Stimulated activated memory B cell treated with anti-CD40 and anti-IgM and Interleukin-4, amounts not matched to agents 10 μg/mL and 1 μg/mL and 100 μg/mL, for 72 hours (primary cell): ENCODE measurements around the gene C2orf49.
"Not testable (repeated sequence)": the region's sequence is repeated elsewhere in the genome, so short reads cannot be mapped to it uniquely, and the experiment has no call there.

ENCODE experiments used
- ATAC-seq: fragments of 150-1000 bp; cut with Tn5 transposase; 2 replicates; pipeline ENCODE4 v1.10.0; 2021
- H3K27ac Mint-ChIP-seq: one replicate; pipeline ENCODE4 v1.8.0; 2022; ENCODE audit warnings: mild to moderate bottlenecking, mixed read lengths
- H3K27me3 Mint-ChIP-seq: one replicate; pipeline ENCODE4 v1.8.0; 2022; ENCODE audit warnings: mixed read lengths
- H3K36me3 Mint-ChIP-seq: one replicate; pipeline ENCODE4 v1.8.0; 2022; ENCODE audit warnings: mixed read lengths
- H3K4me1 Mint-ChIP-seq: one replicate; pipeline ENCODE4 v1.8.0; 2022; ENCODE audit warnings: mixed read lengths
- H3K4me3 Mint-ChIP-seq: one replicate; pipeline ENCODE4 v1.8.0; 2022; ENCODE audit warnings: mild to moderate bottlenecking, moderate library complexity, mixed read lengths
- H3K9me3 Mint-ChIP-seq: one replicate; pipeline ENCODE4 v1.8.0; 2022; ENCODE audit warnings: mixed read lengths

C2orf49 gene

GRCh38 chr2:105308382-105309146 is 28.8 kb upstream of the C2orf49 start:
- ATAC-seq: no peak
- peaks cover 36% of the 10 kb centered on the region for H3K4me1 Mint-ChIP-seq
- H3K4me3 Mint-ChIP-seq: no peak overlapping the region
- peaks cover 3% of the 10 kb centered on the region for H3K9me3 Mint-ChIP-seq
- H3K27me3 Mint-ChIP-seq: no peaks in the 10 kb centered on the region
- H3K27ac Mint-ChIP-seq: no peak overlapping the region
- H3K36me3 Mint-ChIP-seq: peaks cover 36% of the 10 kb centered on the region

- Mint-ChIP-seq H3K9me3 (peaks cover 3% of the 10 kb centered on the region), H3K27ac (no peak overlapping the region), H3K36me3 (peaks cover 33% of the 10 kb centered on the region), H3K4me3 (no peak overlapping the region), H3K27me3 (no peaks in the 10 kb centered on the region), H3K4me1 (peaks cover 38% of the 10 kb centered on the region)
- peak; percentile 63 for ATAC-seq
These were observed 28.2 kb upstream of the C2orf49 start for GRCh38 chr2:105309147-105309545.

GRCh38 chr2:105313877-105314276 is 23.5 kb upstream of the C2orf49 start:
- Mint-ChIP-seq H3K4me1 (peaks cover 52% of the 10 kb centered on the region), H3K4me3 (no peak overlapping the region), H3K36me3 (peaks cover 18% of the 10 kb centered on the region), H3K9me3 (peaks cover 3% of the 10 kb centered on the region), H3K27ac (peak overlapping the region; percentile 37), H3K27me3 (no peaks in the 10 kb centered on the region)
- peak; percentile 87 for ATAC-seq

GRCh38 chr2:105315314-105315713 is 22.0 kb upstream of the C2orf49 start:
- ATAC-seq: no peak
- peaks cover 16% of the 10 kb centered on the region for H3K36me3 Mint-ChIP-seq
- peaks cover 54% of the 10 kb centered on the region for H3K4me1 Mint-ChIP-seq
- no peak overlapping the region for H3K4me3 Mint-ChIP-seq
- peaks cover under 1% of the 10 kb centered on the region for H3K9me3 Mint-ChIP-seq
- H3K27ac Mint-ChIP-seq: no peak overlapping the region
- H3K27me3 Mint-ChIP-seq: no peaks in the 10 kb centered on the region

- Mint-ChIP-seq H3K4me3 (no peak overlapping the region), H3K27ac (no peak overlapping the region), H3K4me1 (peaks cover 54% of the 10 kb centered on the region), H3K9me3 (no peaks in the 10 kb centered on the region), H3K36me3 (peaks cover 17% of the 10 kb centered on the region), H3K27me3 (no peaks in the 10 kb centered on the region)
- ATAC-seq: no peak
These were observed 19.4 kb upstream of the C2orf49 start for GRCh38 chr2:105317937-105318336.

GRCh38 chr2:105320651-105321215 is 16.6 kb upstream of the C2orf49 start:
- peaks cover 28% of the 10 kb centered on the region for H3K36me3 Mint-ChIP-seq
- no peak for ATAC-seq
- no peaks in the 10 kb centered on the region for H3K9me3 Mint-ChIP-seq
- no peaks in the 10 kb centered on the region for H3K27me3 Mint-ChIP-seq
- H3K4me1 Mint-ChIP-seq: peaks cover 54% of the 10 kb centered on the region
- H3K4me3 Mint-ChIP-seq: no peak overlapping the region
- no peak overlapping the region for H3K27ac Mint-ChIP-seq

GRCh38 chr2:105321875-105322646 is 15.3 kb upstream of the C2orf49 start:
- no peak overlapping the region for H3K27ac Mint-ChIP-seq
- peaks cover 51% of the 10 kb centered on the region for H3K4me1 Mint-ChIP-seq
- H3K27me3 Mint-ChIP-seq: no peaks in the 10 kb centered on the region
- no peak overlapping the region for H3K4me3 Mint-ChIP-seq
- no peak for ATAC-seq
- H3K36me3 Mint-ChIP-seq: peaks cover 28% of the 10 kb centered on the region
- no peaks in the 10 kb centered on the region for H3K9me3 Mint-ChIP-seq

- Mint-ChIP-seq H3K9me3 (no peaks in the 10 kb centered on the region), H3K27me3 (no peaks in the 10 kb centered on the region), H3K36me3 (peaks cover 21% of the 10 kb centered on the region), H3K27ac (peak overlapping the region; percentile 14), H3K4me3 (no peak overlapping the region), H3K4me1 (peaks cover 54% of the 10 kb centered on the region)
- no peak for ATAC-seq
These were observed 14.2 kb upstream of the C2orf49 start for GRCh38 chr2:105323111-105323510.

- H3K36me3 Mint-ChIP-seq: peaks cover 16% of the 10 kb centered on the region
- H3K4me1 Mint-ChIP-seq: peaks cover 58% of the 10 kb centered on the region
- no peak overlapping the region for H3K4me3 Mint-ChIP-seq
- ATAC-seq: no peak
- no peak overlapping the region for H3K27ac Mint-ChIP-seq
- no peaks in the 10 kb centered on the region for H3K9me3 Mint-ChIP-seq
- H3K27me3 Mint-ChIP-seq: no peaks in the 10 kb centered on the region
These were observed 13.2 kb upstream of the C2orf49 start for GRCh38 chr2:105324101-105324500.

- Mint-ChIP-seq H3K9me3 (no peaks in the 10 kb centered on the region), H3K4me3 (no peak overlapping the region), H3K27ac (no peak overlapping the region), H3K4me1 (peaks cover 61% of the 10 kb centered on the region), H3K36me3 (peaks cover 16% of the 10 kb centered on the region), H3K27me3 (no peaks in the 10 kb centered on the region)
- no peak for ATAC-seq
These were observed 12.6 kb upstream of the C2orf49 start for GRCh38 chr2:105324732-105325131.

- H3K4me3 Mint-ChIP-seq: no peak overlapping the region
- ATAC-seq: no peak
- H3K27me3 Mint-ChIP-seq: no peaks in the 10 kb centered on the region
- peaks cover 16% of the 10 kb centered on the region for H3K36me3 Mint-ChIP-seq
- no peak overlapping the region for H3K27ac Mint-ChIP-seq
- peaks cover 61% of the 10 kb centered on the region for H3K4me1 Mint-ChIP-seq
- H3K9me3 Mint-ChIP-seq: no peaks in the 10 kb centered on the region
These were observed 11.9 kb upstream of the C2orf49 start for GRCh38 chr2:105325389-105325963.

- not testable (repeated sequence) for ATAC-seq, H3K27me3 Mint-ChIP-seq, H3K4me3 Mint-ChIP-seq, H3K9me3 Mint-ChIP-seq
- peaks cover 66% of the 10 kb centered on the region for H3K4me1 Mint-ChIP-seq
- peak overlapping the region; percentile 78 for H3K27ac Mint-ChIP-seq
- H3K36me3 Mint-ChIP-seq: peaks cover 16% of the 10 kb centered on the region
These were observed 10.1 kb upstream of the C2orf49 start for GRCh38 chr2:105327271-105327670.

GRCh38 chr2:105327690-105328089 is 9.7 kb upstream of the C2orf49 start:
- Mint-ChIP-seq H3K4me3 (peak overlapping the region; percentile 79), H3K27ac (peak overlapping the region; percentile 78), H3K4me1 (peaks cover 62% of the 10 kb centered on the region), H3K36me3 (peaks cover 13% of the 10 kb centered on the region), H3K9me3 (no peaks in the 10 kb centered on the region), H3K27me3 (no peaks in the 10 kb centered on the region)
- no peak for ATAC-seq

GRCh38 chr2:105328281-105329196 is 8.8 kb upstream of the C2orf49 start:
- peaks cover 54% of the 10 kb centered on the region for H3K4me1 Mint-ChIP-seq
- peak overlapping the region; percentile 78 for H3K27ac Mint-ChIP-seq
- H3K9me3 Mint-ChIP-seq: no peaks in the 10 kb centered on the region
- H3K27me3 Mint-ChIP-seq: no peaks in the 10 kb centered on the region
- peak overlapping the region; percentile 79 for H3K4me3 Mint-ChIP-seq
- H3K36me3 Mint-ChIP-seq: peaks cover 10% of the 10 kb centered on the region
- ATAC-seq: peak; percentile 18
